Hepatocyte (in vitro differentiated cells): ENCODE results near the gene RANBP10. TPM values are rescaled to one million over a fixed set of nuclear protein-coding genes. Genes with fewer than 3 reads are reported as not detected.

ENCODE experiments used
- DNase-seq: peaks from one replicate; pipeline ENCODE4 v3.0.0-alpha.2; 2016; ENCODE audit warnings: low spot score
- H2AFZ ChIP-seq: fragments of 200-600 bp; sonication (generic); 2 replicates; pipeline ENCODE4 v1.6.0; 2016; ENCODE audit warnings: antibody characterized with exemption, mild to moderate bottlenecking
- H3K27ac ChIP-seq: fragments of 200-600 bp; sonication (generic); 2 replicates; pipeline ENCODE4 v1.5.1; 2016; ENCODE audit warnings: mild to moderate bottlenecking
- H3K27me3 ChIP-seq: fragments of 200-600 bp; sonication (generic); 2 replicates; pipeline ENCODE4 v1.6.1; 2016
- H3K36me3 ChIP-seq: fragments of 200-600 bp; sonication (generic); replicated peaks from 2 replicates; pipeline ENCODE4 v1.5.1; 2016; ENCODE audit warnings: low read depth; ENCODE audit not compliant: insufficient read depth
- H3K4me1 ChIP-seq: fragments of 200-600 bp; sonication (generic); 2 replicates; pipeline ENCODE4 v1.5.1; 2016; ENCODE audit warnings: mild to moderate bottlenecking, moderate library complexity; ENCODE audit not compliant: insufficient read depth
- H3K4me2 ChIP-seq: fragments of 200-600 bp; sonication (generic); 2 replicates; pipeline ENCODE4 v1.6.0; 2016
- H3K4me3 ChIP-seq: fragments of 200-600 bp; sonication (generic); 2 replicates; pipeline ENCODE4 v1.5.1; 2016; ENCODE audit warnings: mild to moderate bottlenecking
- H3K79me2 ChIP-seq: fragments of 200-600 bp; sonication (generic); 2 replicates; pipeline ENCODE4 v1.6.0; 2017; ENCODE audit warnings: mild to moderate bottlenecking
- H3K9me2 ChIP-seq: fragments of 200-600 bp; sonication (generic); replicated peaks from 2 replicates; pipeline ENCODE4 v1.6.0; 2017; ENCODE audit warnings: mild to moderate bottlenecking; ENCODE audit not compliant: insufficient read depth
- H3K9me3 ChIP-seq: fragments of 200-600 bp; sonication (generic); 2 replicates; pipeline ENCODE4 v1.5.1; 2016; ENCODE audit warnings: low read depth, mild to moderate bottlenecking
- H4K20me1 ChIP-seq: fragments of 200-600 bp; sonication (generic); 2 replicates; pipeline ENCODE4 v1.6.0; 2016; ENCODE audit warnings: mild to moderate bottlenecking; ENCODE audit not compliant: insufficient read depth, poor library complexity, severe bottlenecking
- EZH2 ChIP-seq: fragments of 200-600 bp; sonication (generic); IDR thresholded peaks from 2 replicates; pipeline ENCODE4 v1.6.1; 2016; ENCODE audit warnings: antibody characterized with exemption, mild to moderate bottlenecking, borderline replicate concordance
- EZH2phosphoT487 ChIP-seq: fragments of 200-600 bp; sonication (generic); IDR thresholded peaks from one replicate; pipeline ENCODE4 v1.6.1; 2018; ENCODE audit warnings: antibody characterized with exemption, mild to moderate bottlenecking, low read depth, moderate library complexity; ENCODE audit not compliant: unreplicated experiment, severe bottlenecking
- WGBS: methylation state at CpG from one replicate; pipeline ENCODE4 v1.1.6; 2016; ENCODE audit warnings: low lambda C conversion rate; ENCODE audit errors: missing lambda C conversion rate; 5-methylcytosine and 5-hydroxymethylcytosine counted together
- polyA plus RNA-seq: library from polyadenylated mRNA; unstranded; fragments of >200 nt; fragmentation: Nextera tagmentation; extraction: Ambion mirVana; gene quantifications from 2 replicates; pipeline ENCODE4 v1.2.1, GENCODE V29; 2016
- total RNA-seq: library from RNA; depleted of rRNA; stranded (reverse); fragments of >200 nt; gene quantifications from 2 replicates; pipeline ENCODE4 v1.2.3, GENCODE V29; 2014
- TF ChIP-seq, protein P1 (sequence below): fragments of 200-600 bp; sonication (generic); IDR thresholded peaks from 2 replicates; pipeline ENCODE4 v1.5.1; 2016; ENCODE audit warnings: antibody characterized with exemption, mild to moderate bottlenecking; ENCODE audit not compliant: poor library complexity

Gene RANBP10
- total and polyA plus RNA-seq, 2 experiments from 2014 or later, result 8.6 to 12.6 TPM

DNA sequence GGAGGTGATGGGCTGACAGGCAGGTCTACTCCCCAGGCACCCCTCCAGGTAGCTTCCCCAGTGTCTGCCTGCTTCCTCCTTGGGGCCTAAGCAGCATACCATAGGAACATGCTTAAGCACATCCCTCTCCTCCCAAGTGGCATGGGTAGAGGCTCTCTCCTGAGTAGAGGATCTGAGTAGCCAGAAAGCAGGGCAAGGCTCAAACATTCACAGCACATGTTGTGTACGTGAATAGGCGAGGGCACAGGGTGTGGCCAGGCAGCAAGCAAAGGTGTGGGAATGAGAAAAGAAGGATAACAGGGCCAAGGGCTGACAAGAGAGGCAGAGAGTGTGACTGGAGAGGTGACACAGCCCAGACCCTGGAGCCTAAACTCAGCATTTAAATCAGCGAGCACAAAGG, 57.5 kb downstream of the RANBP10 start:
- no peaks in the 10 kb centered on the region for H3K27me3 ChIP-seq
- H3K9me2 ChIP-seq, result no peaks in the 10 kb centered on the region
- no peak overlapping the region for H3K4me2 ChIP-seq
- no peak for TF ChIP-seq EZH2
- TF ChIP-seq, protein P1, sequence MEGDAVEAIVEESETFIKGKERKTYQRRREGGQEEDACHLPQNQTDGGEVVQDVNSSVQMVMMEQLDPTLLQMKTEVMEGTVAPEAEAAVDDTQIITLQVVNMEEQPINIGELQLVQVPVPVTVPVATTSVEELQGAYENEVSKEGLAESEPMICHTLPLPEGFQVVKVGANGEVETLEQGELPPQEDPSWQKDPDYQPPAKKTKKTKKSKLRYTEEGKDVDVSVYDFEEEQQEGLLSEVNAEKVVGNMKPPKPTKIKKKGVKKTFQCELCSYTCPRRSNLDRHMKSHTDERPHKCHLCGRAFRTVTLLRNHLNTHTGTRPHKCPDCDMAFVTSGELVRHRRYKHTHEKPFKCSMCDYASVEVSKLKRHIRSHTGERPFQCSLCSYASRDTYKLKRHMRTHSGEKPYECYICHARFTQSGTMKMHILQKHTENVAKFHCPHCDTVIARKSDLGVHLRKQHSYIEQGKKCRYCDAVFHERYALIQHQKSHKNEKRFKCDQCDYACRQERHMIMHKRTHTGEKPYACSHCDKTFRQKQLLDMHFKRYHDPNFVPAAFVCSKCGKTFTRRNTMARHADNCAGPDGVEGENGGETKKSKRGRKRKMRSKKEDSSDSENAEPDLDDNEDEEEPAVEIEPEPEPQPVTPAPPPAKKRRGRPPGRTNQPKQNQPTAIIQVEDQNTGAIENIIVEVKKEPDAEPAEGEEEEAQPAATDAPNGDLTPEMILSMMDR, result no peak
- TF ChIP-seq EZH2phosphoT487, result no peak
- no peak for DNase-seq
- H3K9me3 ChIP-seq, result no peaks in the 10 kb centered on the region
- H3K79me2 ChIP-seq, result no peaks in the 10 kb centered on the region
- no peaks in the 10 kb centered on the region for H3K4me1 ChIP-seq
- no peaks in the 10 kb centered on the region for H3K36me3 ChIP-seq
- H3K27ac ChIP-seq, result no peak overlapping the region
- no peaks in the 10 kb centered on the region for H4K20me1 ChIP-seq
- WGBS, result 92% methylated on average over 3 of the region's 3 CpGs
- H2AFZ ChIP-seq, result no peak overlapping the region
- no peak overlapping the region for H3K4me3 ChIP-seq

DNA sequence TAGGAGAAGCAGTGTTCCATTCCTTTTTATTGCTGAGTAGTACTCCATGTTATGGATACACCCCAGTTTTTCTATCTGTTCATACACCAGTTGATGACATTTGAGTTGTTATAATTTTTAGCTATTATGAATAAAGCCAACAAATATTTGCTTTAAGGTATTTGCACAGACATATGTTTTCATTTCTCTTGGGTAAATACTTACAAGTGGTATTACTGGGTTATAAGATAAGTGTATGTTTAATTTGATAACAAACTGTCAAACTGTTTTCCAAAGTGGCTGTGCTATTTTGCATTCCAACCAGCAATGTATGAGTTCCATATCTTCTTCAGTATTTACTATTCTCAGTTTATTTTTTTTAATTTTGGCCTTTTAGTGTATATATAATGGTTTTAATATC, 59.5 kb downstream of the RANBP10 start:
- no peak for DNase-seq
- H3K79me2 ChIP-seq, result no peaks in the 10 kb centered on the region
- no peak overlapping the region for H3K4me3 ChIP-seq
- H3K36me3 ChIP-seq, result no peaks in the 10 kb centered on the region
- no peaks in the 10 kb centered on the region for H3K4me1 ChIP-seq
- H3K27me3 ChIP-seq, result no peaks in the 10 kb centered on the region
- TF ChIP-seq EZH2, result no peak
- TF ChIP-seq, protein P1, result no peak
- TF ChIP-seq EZH2phosphoT487, result no peak
- H3K27ac ChIP-seq, result no peak overlapping the region
- H3K9me2 ChIP-seq, result no peaks in the 10 kb centered on the region
- no peaks in the 10 kb centered on the region for H4K20me1 ChIP-seq
- no peak overlapping the region for H3K4me2 ChIP-seq
- no peaks in the 10 kb centered on the region for H3K9me3 ChIP-seq
- no peak overlapping the region for H2AFZ ChIP-seq

DNA sequence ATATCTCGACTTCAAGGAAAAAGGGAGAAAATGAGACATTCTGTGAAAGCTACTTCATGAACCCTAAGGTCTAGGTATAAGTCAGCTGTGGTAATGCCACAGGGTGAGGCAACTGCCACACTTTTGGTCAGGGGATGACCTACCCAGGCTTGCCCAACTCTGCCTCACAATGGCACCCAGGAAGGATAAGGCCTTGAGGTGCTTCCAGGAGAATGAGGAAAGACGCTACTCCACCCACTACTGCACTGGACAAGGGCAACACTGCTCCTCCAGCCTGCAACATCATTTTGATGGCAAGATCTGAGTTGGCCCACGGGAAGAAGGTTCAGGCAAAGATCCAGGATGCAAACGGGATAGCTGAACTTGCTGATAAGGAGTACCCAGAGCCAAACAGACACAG, 65.2 kb downstream of the RANBP10 start:
- no peaks in the 10 kb centered on the region for H3K27me3 ChIP-seq
- H3K9me2 ChIP-seq, result no peaks in the 10 kb centered on the region
- H3K27ac ChIP-seq, result no peak overlapping the region
- WGBS, result 96% methylated on average over 4 of the region's 4 CpGs
- no peak for TF ChIP-seq EZH2
- TF ChIP-seq, protein P1, result no peak
- no peak for TF ChIP-seq EZH2phosphoT487
- H3K4me1 ChIP-seq, result no peaks in the 10 kb centered on the region
- no peaks in the 10 kb centered on the region for H3K36me3 ChIP-seq
- no peaks in the 10 kb centered on the region for H4K20me1 ChIP-seq
- no peaks in the 10 kb centered on the region for H3K79me2 ChIP-seq
- no peak overlapping the region for H3K4me3 ChIP-seq
- no peak for DNase-seq
- H3K9me3 ChIP-seq, result no peaks in the 10 kb centered on the region
- H2AFZ ChIP-seq, result no peak overlapping the region
- no peak overlapping the region for H3K4me2 ChIP-seq

DNA sequence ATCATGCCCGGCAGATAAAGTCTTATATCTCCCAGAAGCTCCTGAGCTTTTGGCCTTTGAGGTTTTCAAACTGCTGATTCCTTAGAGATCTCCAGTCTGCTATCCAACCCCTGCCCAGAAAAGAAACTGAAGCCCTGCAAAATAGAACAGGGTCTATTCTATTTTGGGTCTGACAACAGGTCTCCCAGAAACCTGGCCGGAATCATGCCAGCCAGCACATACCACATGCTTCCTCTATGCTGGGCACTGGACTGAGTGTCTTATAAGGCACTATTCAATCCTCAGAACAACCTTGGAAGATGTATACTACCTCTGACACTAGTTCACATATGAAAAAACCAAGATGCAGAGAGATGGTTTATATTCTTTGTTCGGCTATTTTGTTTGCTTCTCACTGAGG, 66.0 kb downstream of the RANBP10 start:
- Histone ChIP-seq H3K4me3 (no peak overlapping the region), H2AFZ (no peak overlapping the region)
- 90% methylated on average over 3 of the region's 3 CpGs for whole genome bisulfite sequencing

More for the DNA sequence above, 66.0 kb downstream of the RANBP10 start:
- H4K20me1 ChIP-seq, result no peaks in the 10 kb centered on the region
- TF ChIP-seq EZH2 (no peak), EZH2phosphoT487 (no peak)
- TF ChIP-seq, protein P1, result no peak
- H3K36me3 ChIP-seq, result no peaks in the 10 kb centered on the region
- no peaks in the 10 kb centered on the region for H3K9me2 ChIP-seq
- H3K4me2 ChIP-seq, result no peak overlapping the region
- no peaks in the 10 kb centered on the region for H3K79me2 ChIP-seq
- H3K27ac ChIP-seq, result no peak overlapping the region
- H3K4me1 ChIP-seq, result no peaks in the 10 kb centered on the region
- DNase-seq, result no peak
- H3K9me3 ChIP-seq, result no peaks in the 10 kb centered on the region
- no peaks in the 10 kb centered on the region for H3K27me3 ChIP-seq
